Measurements from ENCODE around the gene AQP5.
"Not testable (repeated sequence)": the region's sequence is repeated elsewhere in the genome, so short reads cannot be mapped to it uniquely, and the experiment has no call there.

The AQP5 gene

GRCh38 chr12:49983892-49984291 is 22.2 kb downstream of the AQP5 start:
- no peak for DNase-seq

DNA sequence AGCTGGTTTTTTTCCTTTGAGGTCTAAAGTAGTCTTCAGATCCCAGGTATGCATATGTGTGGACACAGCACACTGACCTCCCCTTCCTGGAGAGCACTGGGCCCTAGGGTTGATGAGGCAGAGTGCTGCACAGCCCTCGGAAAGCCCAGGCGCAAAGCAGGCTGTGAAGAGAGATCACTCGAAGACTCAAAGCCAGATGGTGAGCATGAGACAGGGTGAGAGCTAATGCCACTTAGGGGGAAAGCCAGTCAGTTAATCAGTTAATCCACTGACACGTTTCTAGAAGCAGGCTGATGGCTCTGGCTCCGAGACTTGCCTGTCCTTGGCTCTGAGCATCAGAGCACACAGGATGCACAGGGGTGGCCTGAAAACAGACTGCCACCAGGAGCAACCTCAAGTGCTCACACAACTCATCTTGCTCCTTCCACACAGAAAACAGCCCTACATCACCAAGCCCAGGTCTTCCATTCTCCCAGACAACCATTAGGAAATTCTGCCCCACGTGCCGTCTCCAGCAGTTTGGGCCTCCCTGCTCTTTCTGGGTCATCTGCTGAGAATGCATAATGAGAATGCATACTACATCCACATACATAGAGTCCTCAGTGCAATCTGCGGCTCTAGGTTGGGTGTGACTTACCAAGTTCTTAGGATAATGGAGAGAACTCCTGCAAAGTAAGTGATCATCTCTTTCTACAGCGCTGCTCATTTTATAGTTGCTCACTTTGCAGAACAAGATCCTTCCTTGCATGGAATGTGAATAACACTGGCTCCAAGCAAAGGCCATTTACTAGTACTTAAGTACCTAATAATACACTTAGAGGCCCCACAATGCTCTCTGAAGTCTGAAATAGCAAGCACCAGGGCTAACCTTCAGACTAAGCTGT is 23.0 kb downstream of the AQP5 start:
- DNase-seq, result no peak

GRCh38 chr12:49985981-49986380 is 24.3 kb downstream of the AQP5 start:
- DNase-seq, result no peak

DNA sequence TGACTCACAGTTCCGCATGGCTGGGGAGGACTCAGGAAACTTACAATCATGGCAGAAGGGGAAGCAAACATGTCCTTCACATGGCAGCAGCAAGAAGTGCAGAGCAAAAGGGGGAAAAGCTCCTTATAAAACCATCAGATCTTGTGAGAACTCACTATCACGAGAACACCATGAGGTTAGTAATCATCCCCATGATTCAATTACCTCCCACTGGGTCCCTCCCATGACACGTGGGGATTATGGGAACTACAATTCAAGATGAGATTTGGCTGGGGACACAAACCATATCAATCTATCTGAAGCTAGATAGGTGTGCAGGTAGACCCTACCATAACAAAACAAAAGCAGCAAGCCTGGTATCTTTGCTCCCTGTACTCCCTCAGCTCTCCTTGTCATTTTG is 24.8 kb downstream of the AQP5 start:
- not testable (repeated sequence) for DNase-seq

- no peak for DNase-seq
Measured at GRCh38 chr12:49987625-49988303, 26.1 kb downstream of the AQP5 start.

DNA sequence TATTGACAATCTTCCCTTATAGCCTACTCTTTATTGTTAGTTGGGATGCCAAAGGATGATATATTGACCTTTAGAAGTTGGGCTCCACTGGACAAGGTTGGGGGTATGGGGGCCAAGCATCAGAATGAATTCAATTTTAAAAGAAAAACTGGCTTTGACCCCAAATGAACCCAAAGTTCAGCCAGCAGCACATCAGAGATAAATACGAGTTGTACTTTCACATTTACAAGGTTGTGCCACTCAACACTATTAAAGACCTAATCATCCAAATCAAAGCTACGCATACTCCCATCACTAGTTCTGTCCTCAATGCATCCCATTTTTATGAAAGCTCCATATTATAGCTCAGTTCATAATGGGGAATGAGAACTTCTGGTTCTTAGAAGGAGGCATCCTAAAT is 27.7 kb downstream of the AQP5 start:
- DNase-seq, result not testable (repeated sequence)

- DNase-seq, result no peak
Measured at GRCh38 chr12:49990273-49990672, 28.6 kb downstream of the AQP5 start.

DNA sequence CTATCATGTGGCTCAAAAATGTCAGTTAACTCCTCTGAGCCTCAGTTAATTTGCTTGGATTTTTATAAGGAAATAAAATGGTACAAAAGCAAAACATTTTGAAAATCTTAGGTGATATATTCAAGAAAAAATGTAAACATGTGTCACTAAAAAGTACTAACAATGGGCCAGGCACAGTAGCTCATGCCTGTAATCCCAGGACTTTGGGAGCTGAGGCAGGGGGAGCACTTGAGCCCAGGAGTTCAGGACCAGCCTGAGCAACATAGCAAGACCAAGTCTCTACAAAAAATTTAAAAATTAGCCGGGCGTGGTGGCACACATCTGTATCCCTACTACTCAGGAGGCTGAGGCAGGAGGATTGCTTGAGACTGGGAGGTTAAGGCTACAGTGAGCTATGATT is 36.8 kb downstream of the AQP5 start:
- no peak for DNase-seq

GRCh38 chr12:50003595-50003994 is 41.9 kb downstream of the AQP5 start:
- no peak for DNase-seq

DNA sequence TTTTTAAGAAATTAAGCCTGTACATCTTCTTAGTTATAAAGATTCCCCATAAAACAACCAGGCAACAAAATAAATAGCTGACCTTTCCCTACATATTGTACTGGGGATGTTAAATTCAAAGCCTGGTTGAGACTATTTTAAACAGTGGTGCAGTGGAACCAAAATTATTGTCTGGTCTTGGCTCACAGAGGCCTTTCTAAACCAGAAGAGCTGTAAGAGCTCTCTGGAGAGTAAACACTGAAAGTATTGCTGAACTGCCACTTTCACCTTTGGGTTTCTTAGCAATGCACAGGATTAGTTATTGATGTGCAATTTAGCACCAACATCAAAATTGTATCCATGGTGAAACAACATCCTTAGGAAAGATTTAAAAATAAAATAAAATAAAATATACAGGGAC is 43.0 kb downstream of the AQP5 start:
- no peak for DNase-seq

- no peak for DNase-seq
Measured at GRCh38 chr12:50005175-50005574, 43.5 kb downstream of the AQP5 start.

DNA sequence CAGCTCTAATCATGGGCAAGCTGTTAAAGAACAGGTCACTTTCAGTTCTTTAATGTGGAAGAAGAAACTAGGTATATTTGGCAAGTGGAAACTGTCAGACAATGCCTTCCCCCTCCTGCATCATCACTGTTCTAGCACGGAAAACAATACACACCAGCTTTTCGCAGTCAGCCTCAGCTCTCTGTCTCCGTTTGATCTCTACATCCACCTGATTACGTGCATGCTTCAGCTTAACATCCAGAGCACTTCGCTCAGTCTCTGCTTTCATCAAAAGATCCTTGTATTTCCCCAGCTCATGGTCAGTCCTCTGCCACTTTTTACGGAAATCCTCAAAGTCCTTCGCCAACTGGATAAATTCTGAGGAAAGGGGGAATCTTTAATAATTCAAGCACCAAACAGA is 44.6 kb downstream of the AQP5 start:
- DNase-seq, result no peak

- DNase-seq, result no peak
Measured at GRCh38 chr12:50006754-50007442, 45.2 kb downstream of the AQP5 start.

GRCh38 chr12:50013361-50014147 is 51.9 kb downstream of the AQP5 start:
- DNase-seq, result no peak

- no peak for DNase-seq
Measured at GRCh38 chr12:50014342-50014741, 52.7 kb downstream of the AQP5 start.

Data from NCI-H774 (cell line).